Keratinocyte (primary cell): ENCODE results near the gene NPM3. TPM values are rescaled to one million over a fixed set of nuclear protein-coding genes. Genes with fewer than 3 reads are reported as not detected.

Experiments
- DNase-seq: peaks from one replicate; pipeline ENCODE4 v3.0.0-alpha.2; 2011; ENCODE audit warnings: low read depth, missing footprints, low spot score
- FAIRE-seq: peaks from 2 replicates; lab custom pipeline; 2011; peaks lifted over from hg19 to GRCh38; lab: Jason Lieb, UNC
- H2AFZ ChIP-seq: 2 replicates; pipeline ENCODE4 v1.6.0; 2012; ENCODE audit warnings: low read length, control low read depth, inconsistent platforms; ENCODE audit not compliant: control insufficient read depth
- H3K27ac ChIP-seq: 2 replicates; pipeline ENCODE4 v1.5.1; 2011; ENCODE audit warnings: low read length; ENCODE audit not compliant: control insufficient read depth, insufficient read depth
- H3K27me3 ChIP-seq: 3 replicates; pipeline ENCODE4 v1.6.0; 2011; ENCODE audit warnings: low read length; ENCODE audit not compliant: control insufficient read depth, insufficient read depth; ENCODE audit errors: extremely low read depth
- H3K36me3 ChIP-seq, 2 experiments: 2 replicates in 1 of 2; 3 replicates in 1 of 2; pipeline ENCODE4 v1.5.1; 2011; ENCODE audit warnings: low read length in 2 of 2, mild to moderate bottlenecking in 1 of 2; ENCODE audit not compliant: control insufficient read depth in 2 of 2, insufficient read depth in 2 of 2; ENCODE audit errors: extremely low read depth in 1 of 2
- H3K4me1 ChIP-seq: 3 replicates; pipeline ENCODE4 v1.5.1; 2011; ENCODE audit warnings: low read length; ENCODE audit not compliant: control insufficient read depth, insufficient read depth; ENCODE audit errors: extremely low read depth
- H3K4me2 ChIP-seq: 3 replicates; pipeline ENCODE4 v1.6.0; 2011; ENCODE audit warnings: low read depth, low read length; ENCODE audit not compliant: control insufficient read depth, insufficient read depth; ENCODE audit errors: extremely low read depth
- H3K4me3 ChIP-seq, 3 experiments: fragments of 200-600 bp in 1 of 3; sonication (generic) in 1 of 3; 2 replicates in 2 of 3; 3 replicates in 1 of 3; pipeline ENCODE4 v1.5.1; 2011 to 2016; ENCODE audit warnings: low read length in 3 of 3, mild to moderate bottlenecking in 3 of 3, control low read depth in 2 of 3, inconsistent platforms in 1 of 3, low read depth in 1 of 3, mixed read lengths in 1 of 3, mixed run types in 1 of 3, moderate library complexity in 1 of 3; ENCODE audit not compliant: control insufficient read depth in 2 of 3, insufficient read depth in 2 of 3; ENCODE audit errors: extremely low read depth in 1 of 3
- H3K79me2 ChIP-seq: 2 replicates; pipeline ENCODE4 v1.6.0; 2012; ENCODE audit warnings: low read length; ENCODE audit not compliant: control insufficient read depth, insufficient read depth
- H3K9ac ChIP-seq: 3 replicates; pipeline ENCODE4 v1.6.0; 2011; ENCODE audit warnings: low read length; ENCODE audit not compliant: control insufficient read depth, insufficient read depth; ENCODE audit errors: extremely low read depth
- H3K9me1 ChIP-seq: 3 replicates; pipeline ENCODE4 v1.6.0; 2011; ENCODE audit warnings: low read length; ENCODE audit not compliant: control insufficient read depth, insufficient read depth; ENCODE audit errors: extremely low read depth
- H3K9me3 ChIP-seq: 2 replicates; pipeline ENCODE4 v1.5.1; 2012; ENCODE audit warnings: low read depth, low read length; ENCODE audit not compliant: control insufficient read depth
- H4K20me1 ChIP-seq: 3 replicates; pipeline ENCODE4 v1.6.0; 2011; ENCODE audit warnings: low read length; ENCODE audit not compliant: control insufficient read depth, insufficient read depth; ENCODE audit errors: extremely low read depth
- EZH2 ChIP-seq: IDR thresholded peaks from one replicate; pipeline ENCODE4 v1.6.1; 2012; ENCODE audit warnings: inconsistent platforms, mild to moderate bottlenecking, low read length, moderate library complexity
- dilution Hi-C: fragments of 300-500 bp; cut with MboI; formaldehyde crosslinking; loops from one replicate; pipeline ENCODE4 v1.7.0; 2020; ENCODE audit warnings: low sequenced_read_pairs; ENCODE audit not compliant: extremely low pct_ligation_motif_present
- polyA plus RNA-seq, 5 experiments: library from polyadenylated mRNA; depleted of rRNA in 3 of 5; stranded (reverse) in 3 of 5; stranded (forward) in 1 of 5; unstranded in 1 of 5; fragments of >200 nt; gene quantifications; 1 replicate in 1 of 5; 2 replicates in 3 of 5; 3 replicates in 1 of 5; pipeline versions ENCODE4 v1.2.1 to v1.2.3, GENCODE V29; 2011 to 2012; ENCODE audit warnings: missing spikeins in 2 of 5, low read depth in 1 of 5, low replicate concordance in 1 of 5
- TF ChIP-seq, protein P1 (sequence below), 3 experiments: IDR thresholded peaks in 1 of 3; conservative IDR thresholded peaks in 1 of 3; optimal IDR thresholded peaks in 1 of 3; 2 replicates in 2 of 3; 3 replicates in 1 of 3; pipeline versions ENCODE3 to v1.5.1; 2011; ENCODE audit warnings: low read length in 3 of 3, mild to moderate bottlenecking in 3 of 3, moderate library complexity in 2 of 3, control low read depth in 1 of 3, inconsistent platforms in 1 of 3; ENCODE audit not compliant: insufficient read depth in 2 of 3; ENCODE audit errors: extremely low read depth in 1 of 3

NPM3 gene
- polyA plus RNA-seq, 1 donor (not counting 4 experiments of a cell fraction or from before 2014, with no cell fraction given) = 77.2 TPM

DNA sequence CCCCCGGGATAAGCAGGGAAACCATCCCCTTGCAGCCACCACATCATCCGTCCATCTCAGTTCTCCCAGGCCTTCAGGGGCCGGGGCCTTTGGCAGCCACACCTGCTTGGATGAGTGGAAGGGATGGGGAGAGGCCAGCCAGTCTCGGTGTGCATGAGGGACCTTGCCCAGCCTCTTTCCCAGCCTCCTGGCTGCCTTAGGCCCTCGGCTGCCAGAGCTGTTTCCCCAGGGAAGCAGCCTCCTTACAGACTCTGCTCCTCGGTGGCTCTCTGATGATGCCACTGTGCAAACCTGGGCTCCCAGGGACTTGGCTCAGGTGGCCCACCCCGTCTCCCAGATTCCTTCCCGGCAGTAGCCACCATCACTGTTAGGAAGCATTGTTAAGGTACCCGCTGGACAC, 22.0 kb downstream of the NPM3 start:
- no peak for TF ChIP-seq EZH2
- TF ChIP-seq, protein P1, sequence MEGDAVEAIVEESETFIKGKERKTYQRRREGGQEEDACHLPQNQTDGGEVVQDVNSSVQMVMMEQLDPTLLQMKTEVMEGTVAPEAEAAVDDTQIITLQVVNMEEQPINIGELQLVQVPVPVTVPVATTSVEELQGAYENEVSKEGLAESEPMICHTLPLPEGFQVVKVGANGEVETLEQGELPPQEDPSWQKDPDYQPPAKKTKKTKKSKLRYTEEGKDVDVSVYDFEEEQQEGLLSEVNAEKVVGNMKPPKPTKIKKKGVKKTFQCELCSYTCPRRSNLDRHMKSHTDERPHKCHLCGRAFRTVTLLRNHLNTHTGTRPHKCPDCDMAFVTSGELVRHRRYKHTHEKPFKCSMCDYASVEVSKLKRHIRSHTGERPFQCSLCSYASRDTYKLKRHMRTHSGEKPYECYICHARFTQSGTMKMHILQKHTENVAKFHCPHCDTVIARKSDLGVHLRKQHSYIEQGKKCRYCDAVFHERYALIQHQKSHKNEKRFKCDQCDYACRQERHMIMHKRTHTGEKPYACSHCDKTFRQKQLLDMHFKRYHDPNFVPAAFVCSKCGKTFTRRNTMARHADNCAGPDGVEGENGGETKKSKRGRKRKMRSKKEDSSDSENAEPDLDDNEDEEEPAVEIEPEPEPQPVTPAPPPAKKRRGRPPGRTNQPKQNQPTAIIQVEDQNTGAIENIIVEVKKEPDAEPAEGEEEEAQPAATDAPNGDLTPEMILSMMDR (optimal IDR thresholded peaks at IDR 0.05 in 1 of 3, IDR thresholded peaks at IDR 0.05 in 1 of 3, conservative IDR thresholded peaks at IDR 0.05 in 1 of 3; ENCODE audit: extremely low read depth in 1 of 3, insufficient read depth in 2 of 3, low read length in 3 of 3) = no peak
- Histone ChIP-seq H2AFZ (no peak overlapping the region), H3K9ac (no peak overlapping the region), H3K79me2 (no peaks in the 10 kb centered on the region), H3K4me3 (no peak overlapping the region), H4K20me1 (no peaks in the 10 kb centered on the region), H3K9me1 (no peaks in the 10 kb centered on the region), H3K27ac (no peak overlapping the region), H3K9me3 (no peaks in the 10 kb centered on the region), H3K4me1 (no peaks in the 10 kb centered on the region), H3K36me3 (no peaks in the 10 kb centered on the region), H3K4me2 (no peak overlapping the region), H3K27me3 (peaks cover 27% of the 10 kb centered on the region)
- FAIRE-seq = no peak
- dilution Hi-C loops = no loop called here
- no peak for DNase-seq

DNA sequence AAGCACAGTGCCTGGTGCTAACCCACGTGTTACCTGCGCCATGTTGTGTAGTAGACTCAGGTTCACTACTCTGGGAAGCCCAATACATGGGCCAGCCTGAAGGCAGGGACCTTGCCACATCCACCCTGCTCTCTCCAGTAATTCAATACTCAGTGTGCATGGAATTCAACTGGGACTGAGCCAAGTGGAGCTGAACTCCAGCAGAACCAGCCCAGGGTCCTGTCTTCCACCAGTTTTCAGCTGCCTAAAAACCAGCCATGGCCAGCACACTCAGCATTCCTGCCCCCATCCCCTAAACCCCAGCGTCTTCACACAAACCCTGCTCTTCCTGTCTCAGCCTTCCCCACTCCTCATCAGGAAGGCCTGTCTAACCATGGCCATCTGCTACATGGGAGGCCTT, 22.7 kb downstream of the NPM3 start:
- no peak overlapping the region for H3K4me2 ChIP-seq
- DNase-seq = no peak
- no peaks in the 10 kb centered on the region for H3K9me3 ChIP-seq
- no peaks in the 10 kb centered on the region for H3K9me1 ChIP-seq
- no peak overlapping the region for H3K9ac ChIP-seq
- TF ChIP-seq, protein P1 (optimal IDR thresholded peaks at IDR 0.05 in 1 of 3, IDR thresholded peaks at IDR 0.05 in 1 of 3, conservative IDR thresholded peaks at IDR 0.05 in 1 of 3; ENCODE audit: extremely low read depth in 1 of 3, insufficient read depth in 2 of 3, low read length in 3 of 3) = no peak
- TF ChIP-seq EZH2 = no peak
- H3K79me2 ChIP-seq = no peaks in the 10 kb centered on the region
- H3K4me1 ChIP-seq = no peaks in the 10 kb centered on the region
- H2AFZ ChIP-seq = no peak overlapping the region
- no peak overlapping the region for H3K4me3 ChIP-seq
- dilution Hi-C loops = no loop called here
- H3K27me3 ChIP-seq = peaks cover 26% of the 10 kb centered on the region
- FAIRE-seq = no peak
- H3K36me3 ChIP-seq = no peaks in the 10 kb centered on the region
- no peak overlapping the region for H3K27ac ChIP-seq
- H4K20me1 ChIP-seq = no peaks in the 10 kb centered on the region
